ENCODE data around the gene LPAR6.

DNA sequence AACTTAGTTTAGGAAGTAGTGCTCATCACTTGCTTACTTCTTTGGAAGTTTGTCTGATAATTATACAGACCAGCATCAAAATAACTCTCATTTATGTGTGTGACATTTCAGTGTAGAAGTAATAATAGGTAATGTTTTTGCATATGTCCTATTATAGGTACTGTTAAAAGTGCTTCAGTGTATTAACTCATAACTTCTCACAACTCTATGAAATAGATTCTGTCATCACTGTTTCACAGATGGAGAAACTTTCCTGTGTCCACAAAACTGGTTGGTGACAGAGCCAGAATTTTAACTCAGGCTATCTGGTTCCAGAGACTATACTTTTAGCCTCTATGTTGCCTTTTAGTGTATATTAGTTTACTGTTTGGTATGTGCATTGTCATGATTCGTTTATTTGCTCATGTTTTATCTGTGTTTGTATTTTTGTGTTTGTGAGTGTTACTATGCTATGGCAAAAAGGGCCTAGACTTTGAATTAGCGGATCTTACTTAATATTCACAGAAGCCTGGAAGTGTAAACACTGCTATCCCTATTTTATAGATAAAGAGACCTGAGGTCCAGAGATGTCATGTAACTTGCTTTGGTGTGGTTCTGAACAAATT lies 12.7 kb downstream of the LPAR6 start:
- TF ChIP-seq, protein P1, sequence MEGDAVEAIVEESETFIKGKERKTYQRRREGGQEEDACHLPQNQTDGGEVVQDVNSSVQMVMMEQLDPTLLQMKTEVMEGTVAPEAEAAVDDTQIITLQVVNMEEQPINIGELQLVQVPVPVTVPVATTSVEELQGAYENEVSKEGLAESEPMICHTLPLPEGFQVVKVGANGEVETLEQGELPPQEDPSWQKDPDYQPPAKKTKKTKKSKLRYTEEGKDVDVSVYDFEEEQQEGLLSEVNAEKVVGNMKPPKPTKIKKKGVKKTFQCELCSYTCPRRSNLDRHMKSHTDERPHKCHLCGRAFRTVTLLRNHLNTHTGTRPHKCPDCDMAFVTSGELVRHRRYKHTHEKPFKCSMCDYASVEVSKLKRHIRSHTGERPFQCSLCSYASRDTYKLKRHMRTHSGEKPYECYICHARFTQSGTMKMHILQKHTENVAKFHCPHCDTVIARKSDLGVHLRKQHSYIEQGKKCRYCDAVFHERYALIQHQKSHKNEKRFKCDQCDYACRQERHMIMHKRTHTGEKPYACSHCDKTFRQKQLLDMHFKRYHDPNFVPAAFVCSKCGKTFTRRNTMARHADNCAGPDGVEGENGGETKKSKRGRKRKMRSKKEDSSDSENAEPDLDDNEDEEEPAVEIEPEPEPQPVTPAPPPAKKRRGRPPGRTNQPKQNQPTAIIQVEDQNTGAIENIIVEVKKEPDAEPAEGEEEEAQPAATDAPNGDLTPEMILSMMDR (IDR thresholded peaks at IDR 0.05): no peak
- no peak for TF ChIP-seq POLR2A (IDR thresholded peaks at IDR 0.05)
